Ovary (tissue), 9 donors: ENCODE measurements around the gene RPS10. TPM values are rescaled to one million over a fixed set of nuclear protein-coding genes. Genes with fewer than 3 reads are reported as not detected.

Source experiments
- DNase-seq, 5 donors: peaks; one replicate each; pipeline ENCODE4 v3.0.0-alpha.2; 2019 to 2020
- H3K27ac ChIP-seq, 2 donors: fragments of 200-600 bp; one replicate each; pipeline versions ENCODE4 v1.5.1 to v1.8.0; 2019 to 2022
- H3K27me3 ChIP-seq: fragments of 200-600 bp; one replicate; pipeline ENCODE4 v1.8.0; 2022
- H3K36me3 ChIP-seq: fragments of 200-600 bp; sonication (generic); one replicate; pipeline ENCODE4 v1.5.1; 2019
- H3K4me1 ChIP-seq: one replicate; pipeline ENCODE4 v1.8.1; 2013; ENCODE audit warnings: mild to moderate bottlenecking, moderate library complexity; ENCODE audit not compliant: insufficient read depth
- H3K4me3 ChIP-seq: fragments of 200-600 bp; sonication (generic); one replicate; pipeline ENCODE4 v1.5.1; 2017
- H3K9me3 ChIP-seq, 2 donors: fragments of 200-600 bp in 1 of 2; sonication (generic) in 1 of 2; one replicate each; pipeline versions ENCODE4 v1.5.1 to v1.8.1; 2013 to 2019; ENCODE audit warnings: mild to moderate bottlenecking in 1 of 2, moderate library complexity in 1 of 2
- EP300 ChIP-seq: sonication (generic); formaldehyde crosslinking; IDR thresholded peaks from one replicate; pipeline ENCODE4 v1.6.1; 2017; ENCODE audit warnings: antibody characterized with exemption
- POLR2A ChIP-seq: fragments of 450-650 bp; IDR thresholded peaks from one replicate; pipeline ENCODE4 v1.6.1; 2017; ENCODE audit warnings: antibody characterized with exemption, mild to moderate bottlenecking, moderate library complexity
- WGBS, 3 donors: extraction: QIAGEN DNeasy Blood & Tissue Kit in 1 of 3; methylation state at CpG; one replicate each; pipeline versions ENCODE4 v1.1.5 to v1.1.7; 2013 to 2017; 5-methylcytosine and 5-hydroxymethylcytosine counted together
- intact Hi-C, 4 donors: fragments of 100-400 bp; cut with DNase I; formaldehyde crosslinking; loops; one replicate each; pipeline versions ENCODE4 v1.11.0 to v1.15.1; 2022 to 2023
- polyA plus RNA-seq, 2 donors: library from polyadenylated mRNA; stranded (reverse); fragments of 200-250 nt in 1 of 2; fragments of 350-450 nt in 1 of 2; fragmentation: Illumina TruSeq in 1 of 2; extraction: RNeasy Lipid Tissue Mini Kit (QIAGEN cat#74804) in 1 of 2; gene quantifications; one replicate each; pipeline ENCODE4 v1.2.3, GENCODE V29; 2013 to 2014
- total RNA-seq, 7 donors: library from RNA; depleted of rRNA in 2 of 7; stranded (reverse); fragments of >200 nt in 2 of 7; fragmentation: NEBNext Ultra II Directional in 3 of 7; extraction: Animal tissue kit (Norgen Biotek cat#: 25700) in 3 of 7; gene quantifications; one replicate each; pipeline versions ENCODE4 v1.1.0 to v1.2.4, GENCODE V29; 2016 to 2023
- TF ChIP-seq, protein P1 (sequence below), 3 donors: fragments of 450-650 bp in 2 of 3; fragments of 200-600 bp in 1 of 3; IDR thresholded peaks; one replicate each; pipeline versions ENCODE4 v1.5.1 to v1.8.0; 2016 to 2022; ENCODE audit warnings: antibody characterized with exemption in 3 of 3, mild to moderate bottlenecking in 1 of 3
- donor health status: DM: no; HTN: no; CAD: no; lungs with moderate emphysema.
- donor health status: DM: no; HTN: no; CAD: no.
- donor health status: Bipolar disorder and iron deficiency.
- donor health status: DM: yes; HTN: yes; CAD: no.
- donor health status: DM: no; HTN: no; CAD: no.
- donor health status: DM: yes; HTN: yes; CAD: no.

Gene RPS10
- total and polyA plus RNA-seq, 9 donors, result 1,945 to 10,077 (median 2,497) TPM

DNA sequence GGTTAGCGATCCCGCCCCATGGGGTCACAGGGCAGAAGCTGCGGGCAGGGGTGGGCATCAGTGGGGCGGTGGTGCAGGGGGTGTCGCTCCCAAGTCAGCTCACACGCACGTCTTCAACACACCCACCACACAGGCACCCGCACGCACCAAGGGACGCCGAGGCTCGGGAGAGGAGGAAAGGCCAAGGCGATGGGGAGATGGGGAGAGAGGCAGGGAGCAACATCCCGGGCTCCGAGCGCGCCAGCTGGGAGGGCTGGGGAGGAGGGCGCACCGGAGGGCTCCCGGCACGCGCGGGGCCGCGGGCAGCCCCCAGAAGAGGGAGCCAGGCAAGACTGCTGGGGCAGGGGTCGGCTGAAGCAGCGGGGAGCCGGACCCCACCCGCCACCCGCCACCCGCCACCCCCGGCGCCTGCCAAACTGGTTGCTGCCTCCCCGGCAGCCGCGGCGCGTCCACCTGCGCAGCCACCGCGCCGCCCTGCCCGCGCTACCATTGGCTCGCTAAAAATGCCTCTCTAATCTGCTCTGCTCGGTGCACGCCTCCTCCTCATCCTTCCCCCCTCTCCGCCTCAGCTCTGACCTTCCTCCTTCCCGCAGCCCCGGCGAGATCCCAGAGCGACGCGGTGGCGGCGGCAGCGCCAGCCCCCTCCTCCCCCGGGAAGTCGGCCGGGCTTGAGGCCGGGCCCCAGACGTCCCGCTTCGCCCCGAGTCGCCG lies 39.8 kb upstream of the RPS10 start, which contains the start of gene PACSIN1:
TSS of gene PACSIN1 (plus strand) at position 546 of the 711 bp plus-strand sequence. CDS start 60,230 bp downstream, outside the sequence.
- no peaks in the 10 kb centered on the region for H3K4me1 ChIP-seq
- no peak within 1 kb of the TSS for H3K27ac ChIP-seq
- H3K4me3 ChIP-seq, result no peak within 1 kb of the TSS
- DNase-seq, result no peak
- intact Hi-C loops, result no loop called here
- 2 to 5% (median 2%) methylated on average over 31 to 67 of the region's 67 CpGs for WGBS, 3 donors
- H3K9me3 ChIP-seq, result no peaks in the 10 kb centered on the region
- H3K27me3 ChIP-seq, result peaks cover 3% of the 10 kb centered on the region
- TF ChIP-seq, protein P1, sequence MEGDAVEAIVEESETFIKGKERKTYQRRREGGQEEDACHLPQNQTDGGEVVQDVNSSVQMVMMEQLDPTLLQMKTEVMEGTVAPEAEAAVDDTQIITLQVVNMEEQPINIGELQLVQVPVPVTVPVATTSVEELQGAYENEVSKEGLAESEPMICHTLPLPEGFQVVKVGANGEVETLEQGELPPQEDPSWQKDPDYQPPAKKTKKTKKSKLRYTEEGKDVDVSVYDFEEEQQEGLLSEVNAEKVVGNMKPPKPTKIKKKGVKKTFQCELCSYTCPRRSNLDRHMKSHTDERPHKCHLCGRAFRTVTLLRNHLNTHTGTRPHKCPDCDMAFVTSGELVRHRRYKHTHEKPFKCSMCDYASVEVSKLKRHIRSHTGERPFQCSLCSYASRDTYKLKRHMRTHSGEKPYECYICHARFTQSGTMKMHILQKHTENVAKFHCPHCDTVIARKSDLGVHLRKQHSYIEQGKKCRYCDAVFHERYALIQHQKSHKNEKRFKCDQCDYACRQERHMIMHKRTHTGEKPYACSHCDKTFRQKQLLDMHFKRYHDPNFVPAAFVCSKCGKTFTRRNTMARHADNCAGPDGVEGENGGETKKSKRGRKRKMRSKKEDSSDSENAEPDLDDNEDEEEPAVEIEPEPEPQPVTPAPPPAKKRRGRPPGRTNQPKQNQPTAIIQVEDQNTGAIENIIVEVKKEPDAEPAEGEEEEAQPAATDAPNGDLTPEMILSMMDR (IDR thresholded peaks at IDR 0.05), result no peak
- no peak for TF ChIP-seq POLR2A
- TF ChIP-seq EP300, result no peak
- no peaks in the 10 kb centered on the region for H3K36me3 ChIP-seq

DNA sequence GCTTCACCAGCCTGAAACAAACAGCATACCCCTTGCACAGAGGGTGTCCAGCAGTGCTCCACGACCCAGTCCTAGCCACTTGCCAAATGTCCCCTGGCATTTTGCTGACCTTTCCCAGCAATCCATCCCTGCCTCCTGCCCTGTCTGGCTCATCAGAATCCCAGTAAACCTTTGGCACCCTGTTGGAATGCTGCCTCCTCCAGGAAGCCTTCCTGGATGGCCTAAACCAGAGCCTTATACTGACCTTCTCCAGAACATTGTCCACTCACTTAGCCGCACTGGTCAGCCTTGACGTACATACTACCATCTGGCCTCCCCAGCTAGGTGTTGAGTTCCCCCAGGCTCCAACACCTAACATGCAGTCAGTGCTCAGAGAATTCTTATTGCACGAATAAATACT lies 38.0 kb upstream of the RPS10 start:
- no peak for TF ChIP-seq POLR2A
- TF ChIP-seq, protein P1 (IDR thresholded peaks at IDR 0.05), result no peak
- no peak for TF ChIP-seq EP300
- Histone ChIP-seq H3K9me3 (no peaks in the 10 kb centered on the region), H3K27me3 (peaks cover 3% of the 10 kb centered on the region), H3K36me3 (no peaks in the 10 kb centered on the region), H3K4me3 (no peak overlapping the region), H3K27ac (no peak overlapping the region), H3K4me1 (no peaks in the 10 kb centered on the region)
- intact Hi-C loops, result no loop called here
- 71 to 79% (median 74%) methylated on average over 4 of the region's 4 CpGs for WGBS, 3 donors
- no peak for DNase-seq

DNA sequence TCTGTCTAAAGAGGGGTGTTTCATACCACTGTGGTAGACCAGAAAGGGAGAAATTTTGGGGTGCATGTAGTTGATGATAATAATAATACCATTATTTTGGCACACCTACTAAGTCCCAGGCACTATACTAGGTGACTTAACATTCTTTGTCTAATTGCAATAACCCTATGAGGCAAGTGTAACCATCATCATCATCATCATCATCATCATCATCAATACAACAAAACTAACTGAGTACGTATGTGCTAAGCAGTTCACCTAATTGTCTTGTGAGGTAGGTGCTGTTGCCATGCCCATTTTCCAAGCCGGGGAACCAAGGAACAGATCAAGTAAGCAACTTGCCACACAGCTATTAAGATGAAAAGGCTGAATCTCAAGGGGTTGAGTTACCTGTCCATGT lies 37.4 kb upstream of the RPS10 start:
- no peak overlapping the region for H3K27ac ChIP-seq

DNA sequence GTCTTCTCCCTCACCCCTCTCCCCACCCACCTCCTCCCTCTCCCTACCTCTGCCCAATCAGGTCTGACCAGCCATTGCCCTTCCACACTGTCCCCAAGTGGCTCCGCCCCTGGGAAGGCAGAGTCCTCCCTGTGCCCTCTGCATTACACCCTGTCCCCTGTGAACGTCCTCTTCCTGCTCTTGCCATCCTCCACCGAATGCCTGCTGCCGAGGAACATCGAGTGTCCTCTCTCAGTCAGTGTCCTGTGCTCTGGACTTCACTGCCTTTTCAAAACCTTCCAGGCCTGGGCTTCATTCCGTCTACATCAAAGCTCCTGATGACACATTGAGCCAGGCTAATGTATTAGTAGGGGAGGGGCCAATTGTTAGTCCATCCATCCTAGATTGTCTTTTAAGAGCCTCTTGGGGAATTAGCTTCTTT lies 36.7 kb upstream of the RPS10 start:
- WGBS, 3 donors, result 31 to 43% (median 39%) methylated on average over 6 of the region's 6 CpGs
- H3K9me3 ChIP-seq, result no peaks in the 10 kb centered on the region
- H3K4me3 ChIP-seq, result no peak overlapping the region
- no peak for DNase-seq
- intact Hi-C loops, result no loop called here
- no peak overlapping the region for H3K27ac ChIP-seq
- TF ChIP-seq, protein P1 (IDR thresholded peaks at IDR 0.05), result no peak
- TF ChIP-seq POLR2A, result no peak
- TF ChIP-seq EP300, result no peak
- H3K27me3 ChIP-seq, result peaks cover 3% of the 10 kb centered on the region
- no peaks in the 10 kb centered on the region for H3K36me3 ChIP-seq
- no peaks in the 10 kb centered on the region for H3K4me1 ChIP-seq

More for the DNA sequence above, 37.4 kb upstream of the RPS10 start:
- peaks cover 3% of the 10 kb centered on the region for H3K27me3 ChIP-seq
- 79 to 90% (median 85%) methylated on average over 2 of the region's 2 CpGs for WGBS, 3 donors
- H3K36me3 ChIP-seq, result no peaks in the 10 kb centered on the region
- no peak overlapping the region for H3K4me3 ChIP-seq
- TF ChIP-seq POLR2A, result no peak
- TF ChIP-seq EP300, result no peak
- TF ChIP-seq, protein P1 (IDR thresholded peaks at IDR 0.05), result no peak
- DNase-seq, result no peak
- H3K4me1 ChIP-seq, result no peaks in the 10 kb centered on the region
- no peaks in the 10 kb centered on the region for H3K9me3 ChIP-seq
- intact Hi-C loops, result no loop called here
